ENCODE measurements around the gene TCN2. TPM values are rescaled to one million over a fixed set of nuclear protein-coding genes. Genes with fewer than 3 reads are reported as not detected.

The TCN2 gene
- total and polyA plus RNA-seq, 10 of the 15 experiments (the other 5 are each of a cell fraction or from before 2014, with no cell fraction given) = 5.4 to 21.8 (median 11.0) TPM

DNA sequence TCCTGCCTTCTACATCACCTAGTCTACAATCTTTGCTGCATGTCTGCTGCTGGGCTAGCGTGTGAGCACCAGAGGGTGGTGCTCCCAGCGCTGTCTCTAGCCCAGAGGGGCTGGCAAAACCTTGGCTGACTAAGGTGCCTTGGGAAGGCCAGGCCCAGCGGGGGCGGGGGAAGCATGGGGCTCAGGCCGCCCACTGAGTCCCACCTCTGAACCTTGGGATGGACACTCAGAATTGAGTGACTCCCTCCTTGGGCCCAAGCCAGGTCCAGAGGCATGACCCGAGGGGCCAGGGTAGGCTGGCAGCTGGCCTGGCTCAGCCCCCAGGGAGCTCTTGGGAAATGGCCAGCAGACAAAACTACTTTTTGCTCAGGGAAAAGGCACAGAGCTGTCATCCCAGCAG, 24.9 kb upstream of the TCN2 start (continued):
- TF ChIP-seq MXI1 (IDR thresholded peaks at IDR 0.05; ENCODE audit: low read depth, low read length) (no peak), NR2C2 (IDR thresholded peaks at IDR 0.05; ENCODE audit: borderline replicate concordance, control insufficient read depth, insufficient read length, low read depth) (no peak), NFYA (IDR thresholded peaks at IDR 0.05; ENCODE audit: borderline replicate concordance, low read depth, low read length) (no peak), ZNF217 (IDR thresholded peaks at IDR 0.05) (no peak), ZNF24 (IDR thresholded peaks at IDR 0.05) (no peak)

DNA sequence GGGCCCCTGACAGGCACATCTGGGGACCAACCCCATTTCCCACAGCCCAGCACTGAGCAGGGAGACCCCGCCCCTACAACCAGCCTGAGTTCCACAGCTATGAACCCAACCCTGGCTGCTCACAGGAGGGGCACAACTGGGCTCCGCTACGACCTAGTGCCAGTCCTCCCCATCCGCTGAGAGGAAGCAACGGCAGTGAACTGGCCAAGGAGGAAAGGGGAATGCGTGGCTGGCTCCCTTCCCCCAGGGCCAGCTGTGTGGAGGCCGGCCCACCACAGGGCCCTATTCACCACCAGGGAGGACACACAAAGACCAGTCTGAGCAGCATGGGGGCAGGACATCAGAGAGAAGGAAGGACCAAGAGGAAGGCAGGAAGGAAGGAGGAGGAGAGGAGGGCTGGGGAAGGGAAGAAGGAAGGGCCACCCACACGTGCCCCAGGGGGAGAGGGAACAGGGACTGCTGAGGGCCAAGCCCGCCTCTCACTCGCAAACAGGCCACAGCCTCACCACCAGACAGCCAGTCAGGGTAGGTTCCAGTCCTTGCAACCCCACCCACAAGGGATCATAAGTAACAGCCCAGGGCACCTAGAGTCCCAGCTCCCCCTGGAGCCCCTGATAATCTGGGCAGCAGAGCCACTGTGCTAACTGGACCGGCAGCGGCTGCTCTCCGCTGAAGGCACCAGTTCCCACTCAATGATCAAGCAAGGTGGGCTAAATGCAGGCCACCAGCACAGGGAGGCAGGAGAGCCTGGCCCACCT, 24.0 kb upstream of the TCN2 start:
- FAIRE-seq (no peak), DNase-seq (ENCODE audit: low read depth, low spot score) (no peak), ATAC-seq (no peak)
- Histone ChIP-seq H3K27me3 (replicated peaks in 1 of 2; ENCODE audit: control insufficient read depth in 2 of 2, insufficient read depth in 2 of 2, low read length in 1 of 2) (no peaks in the 10 kb centered on the region), H3K27ac (ENCODE audit: control insufficient read depth, insufficient read depth) (no peak overlapping the region), H2AFZ (ENCODE audit: control insufficient read depth, low read depth, low read length) (no peak overlapping the region), H3K4me2 (ENCODE audit: control insufficient read depth, insufficient read depth) (no peak overlapping the region), H3K9ac (ENCODE audit: control insufficient read depth, insufficient read depth, low read length) (no peak overlapping the region), H3K4me3 (no peak overlapping the region), H4K20me1 (ENCODE audit: control insufficient read depth, insufficient read depth) (no peaks in the 10 kb centered on the region), H3K79me2 (ENCODE audit: control insufficient read depth, insufficient read depth, low read length) (no peaks in the 10 kb centered on the region), H3K36me3 (ENCODE audit: control insufficient read depth in 2 of 2, insufficient read depth in 2 of 2, low read length in 1 of 2) (peaks cover 42 to 74% of the 10 kb centered on the region in 2 experiments), H3K4me1 (ENCODE audit: control insufficient read depth, insufficient read depth, low read length) (no peaks in the 10 kb centered on the region), H3K9me3 (replicated peaks; ENCODE audit: control insufficient read depth, insufficient read depth, low read length) (no peaks in the 10 kb centered on the region)
- WGBS (ENCODE audit: insufficient coverage, insufficient replicate concordance, low lambda C conversion rate, missing lambda C conversion rate) = 89% methylated on average over 13 of the region's 13 CpGs
- ChIA-PET RAD21 (ENCODE audit: unreplicated experiment) (no interaction called here), POLR2A (no interaction called here), CTCF (no interaction called here), SMC1A (ENCODE audit: uncharacterized antibody, unreplicated experiment) (interaction anchor here (0.6 kb wide), 1 partner anchor 37 kb away, joined by 3 read pairs; no protein-coding TSS in a partner anchor)
- in situ Hi-C loops (cut with MboI) = no loop called here
- TF ChIP-seq BMI1 (IDR thresholded peaks at IDR 0.05; ENCODE audit: borderline replicate concordance) (no peak), HDGF (IDR thresholded peaks at IDR 0.05) (no peak), ASH2L (IDR thresholded peaks at IDR 0.05; ENCODE audit: borderline replicate concordance, low read depth) (no peak), STAT3 (IDR thresholded peaks at IDR 0.05; ENCODE audit: low read depth, low read length) (no peak), MYB (IDR thresholded peaks at IDR 0.05; ENCODE audit: borderline replicate concordance, low read depth, low read length) (no peak), CHD2 (IDR thresholded peaks at IDR 0.05; ENCODE audit: borderline replicate concordance, low read depth, low read length) (no peak), ZZZ3 (IDR thresholded peaks at IDR 0.05; ENCODE audit: control insufficient read depth, insufficient read length, low read depth) (no peak), FOXM1 (IDR thresholded peaks at IDR 0.05; ENCODE audit: low read depth, low read length) (no peak), GATAD2B (conservative IDR thresholded peaks at IDR 0.05; ENCODE audit: low read depth) (no peak), TAF1 (IDR thresholded peaks at IDR 0.05; ENCODE audit: borderline replicate concordance, low read depth, low read length) (no peak), SIX5 (IDR thresholded peaks at IDR 0.05; ENCODE audit: low read depth, low read length, severe bottlenecking) (no peak), MTA2 (IDR thresholded peaks at IDR 0.05; ENCODE audit: low read depth) (no peak)
- TF ChIP-seq, protein P1, sequence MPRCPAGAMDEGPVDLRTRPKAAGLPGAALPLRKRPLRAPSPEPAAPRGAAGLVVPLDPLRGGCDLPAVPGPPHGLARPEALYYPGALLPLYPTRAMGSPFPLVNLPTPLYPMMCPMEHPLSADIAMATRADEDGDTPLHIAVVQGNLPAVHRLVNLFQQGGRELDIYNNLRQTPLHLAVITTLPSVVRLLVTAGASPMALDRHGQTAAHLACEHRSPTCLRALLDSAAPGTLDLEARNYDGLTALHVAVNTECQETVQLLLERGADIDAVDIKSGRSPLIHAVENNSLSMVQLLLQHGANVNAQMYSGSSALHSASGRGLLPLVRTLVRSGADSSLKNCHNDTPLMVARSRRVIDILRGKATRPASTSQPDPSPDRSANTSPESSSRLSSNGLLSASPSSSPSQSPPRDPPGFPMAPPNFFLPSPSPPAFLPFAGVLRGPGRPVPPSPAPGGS (IDR thresholded peaks at IDR 0.05; ENCODE audit: borderline replicate concordance, insufficient read depth, low read depth, low read length, poor library complexity, severe bottlenecking) = no peak
- no TSS peak for BruUV-seq (replicated peaks)
- intact Hi-C loops (cut with micrococcal nuclease; ENCODE audit: unreplicated experiment) = no loop called here

Measured in GM12878 (cell line).